ENCODE measurements around the gene PRRX2. TPM values are rescaled to one million over a fixed set of nuclear protein-coding genes. Genes with fewer than 3 reads are reported as not detected.

The PRRX2 gene
- total and polyA plus RNA-seq, 2 experiments from 2014 or later = 5.8 to 8.3 TPM

- TF ChIP-seq NANOG (IDR thresholded peaks at IDR 0.05; ENCODE audit: borderline replicate concordance) = no peak
- TF ChIP-seq ETS1 (IDR thresholded peaks at IDR 0.05) = no peak
- TF ChIP-seq CTCF (conservative IDR thresholded peaks at IDR 0.05; ENCODE audit: low read depth in 2 of 2) = no peak
- TF ChIP-seq POLR2AphosphoS5 (IDR thresholded peaks at IDR 0.05; ENCODE audit: low read depth) = no peak
- TF ChIP-seq ZNF331 (CRISPR knock-in tag; IDR thresholded peaks at IDR 0.05; ENCODE audit: low read depth) = no peak
- TF ChIP-seq JUNB (IDR thresholded peaks at IDR 0.05; ENCODE audit: unreplicated experiment) = no peak
Observed at GRCh38 chr9:129701054-129701453, 35.6 kb downstream of the PRRX2 start (continued).

GRCh38 chr9:129701549-129701948 is 36.1 kb downstream of the PRRX2 start:
- no peaks in the 10 kb centered on the region for H4K20me1 ChIP-seq (replicated peaks; ENCODE audit: insufficient read depth)
- Mint-ChIP-seq H3K4me1 (no peaks in the 10 kb centered on the region), H3K36me3 (ENCODE audit: low read depth) (no peaks in the 10 kb centered on the region), H3K9me3 (no peaks in the 10 kb centered on the region), H3K27ac (no peak overlapping the region), H3K27me3 (ENCODE audit: insufficient read depth, low read depth, poor library complexity) (peaks cover 1% of the 10 kb centered on the region), H3K4me3 (no peak overlapping the region)
- H3F3A ChIP-seq (replicated peaks; ENCODE audit: low read depth) = no peaks in the 10 kb centered on the region
- TF ChIP-seq EZH2 (IDR thresholded peaks at IDR 0.05; ENCODE audit: low read depth, unreplicated experiment) (no peak), ZNF462 (CRISPR knock-in tag; IDR thresholded peaks at IDR 0.05) (no peak), EZH2phosphoT487 (IDR thresholded peaks at IDR 0.05; ENCODE audit: unreplicated experiment) (no peak), ZNF114 (CRISPR knock-in tag; IDR thresholded peaks at IDR 0.05) (no peak), CREB1 (CRISPR knock-in tag; IDR thresholded peaks at IDR 0.05; ENCODE audit: low read depth) (no peak), NANOG (IDR thresholded peaks at IDR 0.05; ENCODE audit: borderline replicate concordance) (no peak), STAT1 (IDR thresholded peaks at IDR 0.05; ENCODE audit: unreplicated experiment) (no peak)
- peaks cover 1% of the 10 kb centered on the region for H3K27me3 ChIP-seq (ENCODE audit: insufficient read depth)
- no peak for ATAC-seq
- H3K4me2 ChIP-seq = no peak overlapping the region
- H3K4me3 ChIP-seq = no peak overlapping the region
- H3K36me3 ChIP-seq (ENCODE audit: insufficient read depth) = no peaks in the 10 kb centered on the region
- H3K4me1 ChIP-seq (ENCODE audit: insufficient read depth) = no peaks in the 10 kb centered on the region
- H3K27ac ChIP-seq (ENCODE audit: low read depth) = no peak overlapping the region
- no peak for DNase-seq (ENCODE audit: low spot score)
- H2AFZ ChIP-seq = no peak overlapping the region
- no peaks in the 10 kb centered on the region for H3K79me2 ChIP-seq (replicated peaks; ENCODE audit: insufficient read depth)
- no peaks in the 10 kb centered on the region for H3K9me2 ChIP-seq (ENCODE audit: insufficient read depth)

All from GM23338 (cell line).